Measurements from ENCODE around the gene NPAS2.

DNA sequence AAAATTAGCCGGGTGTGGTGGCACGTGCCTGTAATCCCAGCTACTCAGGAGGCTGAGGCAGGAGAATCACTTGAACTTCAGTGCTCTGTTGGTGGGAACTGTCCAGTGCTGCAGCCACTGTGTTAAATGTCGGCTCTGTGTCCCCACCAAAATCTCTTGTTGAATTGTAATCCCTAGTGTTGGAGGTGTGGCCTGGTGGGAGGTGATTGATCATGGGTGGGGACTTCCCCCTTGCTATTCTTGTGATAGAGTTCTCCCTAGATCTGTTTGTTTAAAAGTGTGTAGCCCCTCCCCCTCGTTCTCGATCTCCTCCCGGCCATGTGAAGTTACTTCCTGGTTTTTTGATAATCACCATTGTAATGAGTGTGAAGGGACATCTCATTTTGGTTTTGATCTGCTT, 172.3 kb downstream of the NPAS2 start:
- TF ChIP-seq CTCF (IDR thresholded peaks at IDR 0.05; ENCODE audit: extremely low read depth in 1 of 2, insufficient read depth in 1 of 2, low read depth in 1 of 2, low read length in 2 of 2): no peak
- TF ChIP-seq FOS (IDR thresholded peaks at IDR 0.05; ENCODE audit: borderline replicate concordance, insufficient read depth, low read length): no peak
- TF ChIP-seq POLR2A (IDR thresholded peaks at IDR 0.05; ENCODE audit: low read depth, low read length): no peak
- TF ChIP-seq POLR2AphosphoS5 (IDR thresholded peaks at IDR 0.05; ENCODE audit: insufficient read depth, low read depth, low read length): no peak
- no peak for TF ChIP-seq EZH2 (IDR thresholded peaks at IDR 0.05; ENCODE audit: borderline replicate concordance, low read depth, low read length, severe bottlenecking)
- no peak for TF ChIP-seq GATA2 (IDR thresholded peaks at IDR 0.05; ENCODE audit: insufficient read depth, insufficient read length, low read depth, low read length)
- no peak for TF ChIP-seq MAX (IDR thresholded peaks at IDR 0.05; ENCODE audit: insufficient read depth, insufficient read length)
